Midbrain (tissue), 1 donor: Measurements from ENCODE around the gene SERPINA4.

Experiments
- DNase-seq: peaks from one replicate; lab custom pipeline; 2025; lab: John Stamatoyannopoulos, UW

Gene SERPINA4

GRCh38 chr14:94560751-94561655 is at the start of gene SERPINA4:
TSS of gene SERPINA4 (plus strand) at chr14:94561442. CDS start at chr14:94563483, 2,041 bp downstream.
- DNase-seq = no peak

GRCh38 chr14:94514351-94514750 is 46.9 kb upstream of the SERPINA4 start:
- DNase-seq = no peak

GRCh38 chr14:94515426-94515825 is 45.8 kb upstream of the SERPINA4 start:
- no peak for DNase-seq

- no peak for DNase-seq
Measured at GRCh38 chr14:94515856-94516255, 45.4 kb upstream of the SERPINA4 start.

- DNase-seq = no peak
Measured at GRCh38 chr14:94517248-94517640, 44.0 kb upstream of the SERPINA4 start.

GRCh38 chr14:94517641-94518257 is 43.5 kb upstream of the SERPINA4 start:
- DNase-seq = no peak

- no peak for DNase-seq
Measured at GRCh38 chr14:94521375-94522114, 39.7 kb upstream of the SERPINA4 start.

GRCh38 chr14:94522115-94522724 is 39.0 kb upstream of the SERPINA4 start:
- DNase-seq = no peak

GRCh38 chr14:94523265-94523664 is 38.0 kb upstream of the SERPINA4 start:
- DNase-seq = no peak

- no peak for DNase-seq
Measured at GRCh38 chr14:94524093-94524492, 37.1 kb upstream of the SERPINA4 start.

GRCh38 chr14:94531187-94531586 is 30.1 kb upstream of the SERPINA4 start:
- no peak for DNase-seq

- DNase-seq = no peak
Measured at GRCh38 chr14:94532447-94532846, 28.8 kb upstream of the SERPINA4 start.

- DNase-seq = no peak
Measured at GRCh38 chr14:94535506-94535905, 25.7 kb upstream of the SERPINA4 start.

- DNase-seq = no peak
Measured at GRCh38 chr14:94536836-94537235, 24.4 kb upstream of the SERPINA4 start.

GRCh38 chr14:94538070-94538740 is 23.0 kb upstream of the SERPINA4 start:
- DNase-seq = no peak

- DNase-seq = no peak
Measured at GRCh38 chr14:94539181-94539580, 22.1 kb upstream of the SERPINA4 start.

GRCh38 chr14:94540031-94540794 is 21.0 kb upstream of the SERPINA4 start:
- no peak for DNase-seq

- no peak for DNase-seq
Measured at GRCh38 chr14:94541234-94541975, 19.8 kb upstream of the SERPINA4 start.

- no peak for DNase-seq
Measured at GRCh38 chr14:94542111-94542810, 19.0 kb upstream of the SERPINA4 start.
